Right lobe of liver (tissue), 4 donors: ENCODE data around the gene FAM83D.

Experiments used
- CTCF ChIP-seq, 4 donors: fragments of 200-600 bp in 3 of 4; fragments of 450-650 bp in 1 of 4; IDR thresholded peaks; one replicate each; pipeline versions ENCODE4 v1.5.1 to v1.8.0; 2016 to 2022; ENCODE audit warnings: antibody characterized with exemption in 4 of 4, mild to moderate bottlenecking in 2 of 4
- POLR2A ChIP-seq: fragments of 450-650 bp; IDR thresholded peaks from one replicate; pipeline ENCODE4 v1.6.1; 2017; ENCODE audit warnings: antibody characterized with exemption, mild to moderate bottlenecking
- donor health status: DM: no; HTN: no; CAD: no.
- donor health status: DM: no; HTN: no; CAD: no.
- donor health status: DM: no; HTN: yes; CAD: no.

DNA sequence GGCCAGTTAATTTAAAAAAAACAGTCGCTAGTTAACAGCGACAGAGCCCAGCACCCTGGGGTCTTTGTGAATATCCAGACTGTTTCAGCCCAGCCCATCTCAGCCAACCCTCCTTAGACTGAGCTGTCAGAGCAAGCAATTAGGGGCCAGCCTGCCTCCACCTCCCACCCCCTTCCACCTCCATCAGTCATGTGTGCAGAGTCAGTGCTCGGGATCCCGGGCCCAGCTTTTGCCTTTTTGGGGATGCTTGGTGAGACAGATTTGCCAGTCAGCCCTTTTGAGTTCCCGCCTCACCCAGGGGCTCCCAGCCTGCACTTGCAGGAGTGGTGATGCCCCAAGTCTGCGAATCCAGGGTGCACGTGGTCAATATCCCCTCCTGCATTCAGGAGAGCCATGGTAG, 6.5 kb upstream of the FAM83D start:
- TF ChIP-seq POLR2A (no peak), CTCF (IDR thresholded peaks at IDR 0.05) (no peak)
